Gastroesophageal sphincter (tissue), 4 donors: ENCODE data around the gene IMMP2L. TPM values are rescaled to one million over a fixed set of nuclear protein-coding genes. Genes with fewer than 3 reads are reported as not detected.

Experiments
- ATAC-seq: fragments of 150-250 bp; one replicate; pipeline ENCODE4 v1.9.1; 2016; ENCODE audit warnings: mild to moderate bottlenecking, moderate library complexity
- H3K27ac ChIP-seq, 4 donors: fragments of 200-600 bp; sonication (generic) in 3 of 4; 1 replicate in 3 of 4; 2 replicates in 1 of 4; pipeline ENCODE4 v1.5.1; 2016 to 2019
- H3K27me3 ChIP-seq: fragments of 200-600 bp; sonication (generic); one replicate; pipeline ENCODE4 v1.5.1; 2019
- H3K36me3 ChIP-seq, 2 donors: fragments of 200-600 bp; sonication (generic); one replicate each; pipeline ENCODE4 v1.5.1; 2019; ENCODE audit warnings: control low read depth in 1 of 2
- H3K4me1 ChIP-seq, 3 donors: fragments of 200-600 bp; sonication (generic); 1 replicate in 2 of 3; 2 replicates in 1 of 3; pipeline ENCODE4 v1.5.1; 2016 to 2019; ENCODE audit warnings: control low read depth in 2 of 3
- H3K4me3 ChIP-seq, 2 donors: fragments of 200-600 bp; sonication (generic); one replicate each; pipeline ENCODE4 v1.5.1; 2019; ENCODE audit warnings: mild to moderate bottlenecking in 1 of 2, moderate library complexity in 1 of 2
- H3K9me3 ChIP-seq, 3 donors: fragments of 200-600 bp; sonication (generic); one replicate each; pipeline ENCODE4 v1.5.1; 2017 to 2019; ENCODE audit warnings: control low read depth in 2 of 3
- EP300 ChIP-seq: sonication (generic); formaldehyde crosslinking; IDR thresholded peaks from one replicate; pipeline ENCODE4 v1.6.1; 2017; ENCODE audit warnings: antibody characterized with exemption, mild to moderate bottlenecking
- POLR2A ChIP-seq, 2 donors: fragments of 450-650 bp; IDR thresholded peaks; one replicate each; pipeline ENCODE4 v1.6.1; 2017; ENCODE audit warnings: antibody characterized with exemption in 2 of 2, mild to moderate bottlenecking in 2 of 2, moderate library complexity in 1 of 2
- POLR2AphosphoS5 ChIP-seq: sonication (generic); formaldehyde crosslinking; IDR thresholded peaks from one replicate; pipeline ENCODE4 v1.6.1; 2017; ENCODE audit warnings: antibody characterized with exemption
- WGBS, 2 donors: methylation state at CpG; one replicate each; pipeline ENCODE4 v1.1.5; 2018; ENCODE audit warnings: low coverage in 1 of 2; 5-methylcytosine and 5-hydroxymethylcytosine counted together
- total RNA-seq, 4 donors: library from RNA; depleted of rRNA; stranded (reverse); fragments of >200 nt; gene quantifications; one replicate each; pipeline ENCODE4 v1.1.0, GENCODE V29; 2016
- TF ChIP-seq, protein P1 (sequence below), 4 experiments: fragments of 200-600 bp in 2 of 4; fragments of 450-650 bp in 2 of 4; sonication (generic) in 1 of 4; IDR thresholded peaks; one replicate each; pipeline ENCODE4 v1.5.1; 2017 to 2019; ENCODE audit warnings: antibody characterized with exemption in 4 of 4, mild to moderate bottlenecking in 2 of 4, moderate library complexity in 2 of 4

Gene IMMP2L
- total RNA-seq, 4 donors from 2014 or later: 13.6 to 38.5 (median 30.1) TPM

DNA sequence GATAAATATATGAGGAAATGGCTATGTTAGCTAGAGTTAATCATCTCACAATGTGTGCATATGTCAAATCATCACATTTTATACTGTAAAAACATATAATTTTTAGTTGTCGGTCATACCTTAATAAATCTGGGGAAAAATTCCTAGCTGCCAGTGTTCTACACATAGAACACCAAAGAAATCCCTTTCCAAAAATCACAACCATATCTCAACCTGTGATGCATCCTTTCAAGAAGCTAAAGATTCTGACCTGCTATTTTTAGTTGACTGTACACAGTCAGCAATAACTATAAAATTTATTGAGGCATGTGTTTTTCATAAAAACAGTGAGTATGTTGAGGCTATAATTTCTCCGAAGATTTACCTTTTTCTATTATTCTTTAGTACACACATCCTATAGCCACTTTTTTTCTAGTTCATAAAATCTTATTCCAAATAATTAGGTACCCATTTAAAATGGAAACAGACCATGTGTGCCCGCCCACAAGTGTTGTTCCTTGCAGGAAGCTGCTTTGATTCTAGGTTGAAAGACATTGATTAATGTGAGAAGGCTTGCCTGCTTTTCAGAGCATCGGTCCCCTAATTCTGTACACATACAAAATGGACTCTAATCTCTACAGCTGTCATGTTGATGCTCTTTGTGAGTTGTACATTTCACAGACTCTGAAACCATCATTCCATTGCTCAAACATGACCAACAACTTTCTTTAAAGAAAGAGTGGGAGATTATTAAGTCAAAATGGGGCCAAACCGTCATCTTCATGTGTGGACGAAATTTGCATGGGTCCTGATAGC, 588.9 kb downstream of the IMMP2L start:
- no peak for ATAC-seq
- no peak overlapping the region for H3K4me3 ChIP-seq
- TF ChIP-seq, protein P1, sequence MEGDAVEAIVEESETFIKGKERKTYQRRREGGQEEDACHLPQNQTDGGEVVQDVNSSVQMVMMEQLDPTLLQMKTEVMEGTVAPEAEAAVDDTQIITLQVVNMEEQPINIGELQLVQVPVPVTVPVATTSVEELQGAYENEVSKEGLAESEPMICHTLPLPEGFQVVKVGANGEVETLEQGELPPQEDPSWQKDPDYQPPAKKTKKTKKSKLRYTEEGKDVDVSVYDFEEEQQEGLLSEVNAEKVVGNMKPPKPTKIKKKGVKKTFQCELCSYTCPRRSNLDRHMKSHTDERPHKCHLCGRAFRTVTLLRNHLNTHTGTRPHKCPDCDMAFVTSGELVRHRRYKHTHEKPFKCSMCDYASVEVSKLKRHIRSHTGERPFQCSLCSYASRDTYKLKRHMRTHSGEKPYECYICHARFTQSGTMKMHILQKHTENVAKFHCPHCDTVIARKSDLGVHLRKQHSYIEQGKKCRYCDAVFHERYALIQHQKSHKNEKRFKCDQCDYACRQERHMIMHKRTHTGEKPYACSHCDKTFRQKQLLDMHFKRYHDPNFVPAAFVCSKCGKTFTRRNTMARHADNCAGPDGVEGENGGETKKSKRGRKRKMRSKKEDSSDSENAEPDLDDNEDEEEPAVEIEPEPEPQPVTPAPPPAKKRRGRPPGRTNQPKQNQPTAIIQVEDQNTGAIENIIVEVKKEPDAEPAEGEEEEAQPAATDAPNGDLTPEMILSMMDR (IDR thresholded peaks at IDR 0.05): no peak
- TF ChIP-seq POLR2AphosphoS5 (no peak), EP300 (no peak)
- H3K27me3 ChIP-seq: no peaks in the 10 kb centered on the region
- H3K27ac ChIP-seq: no peak overlapping the region
- H3K9me3 ChIP-seq: no peaks in the 10 kb centered on the region
- H3K4me1 ChIP-seq: no peaks in the 10 kb centered on the region
- WGBS, 2 donors: 82 to 97% methylated on average over 5 to 6 of the region's 6 CpGs
- H3K36me3 ChIP-seq: no peaks in the 10 kb centered on the region

- H3K4me3 ChIP-seq: no peak overlapping the region
- no peaks in the 10 kb centered on the region for H3K36me3 ChIP-seq
- 70 to 87% methylated on average over 2 to 6 of the region's 6 CpGs for WGBS, 2 donors
- H3K4me1 ChIP-seq: peaks cover 0 to 10% (median 0%) of the 10 kb centered on the region in 3 donors
- no peak for TF ChIP-seq POLR2AphosphoS5
- no peak for TF ChIP-seq EP300
- no peak for TF ChIP-seq POLR2A (IDR thresholded peaks at IDR 0.05)
- TF ChIP-seq, protein P1 (IDR thresholded peaks at IDR 0.05): no peak
- no peak overlapping the region for H3K27ac ChIP-seq
- ATAC-seq: no peak
- no peaks in the 10 kb centered on the region for H3K9me3 ChIP-seq
- H3K27me3 ChIP-seq: no peaks in the 10 kb centered on the region
These were observed 597.5 kb downstream of the IMMP2L start for GRCh38 chr7:110964775-110965174.

- WGBS, 2 donors: 71 to 74% methylated on average over 2 to 3 of the region's 3 CpGs
- no peak for TF ChIP-seq POLR2AphosphoS5
- no peak overlapping the region for H3K4me3 ChIP-seq
- no peaks in the 10 kb centered on the region for H3K9me3 ChIP-seq
- no peaks in the 10 kb centered on the region for H3K36me3 ChIP-seq
- H3K4me1 ChIP-seq: peaks cover 0 to 14% (median 0%) of the 10 kb centered on the region in 3 donors
- no peaks in the 10 kb centered on the region for H3K27me3 ChIP-seq
- ATAC-seq: no peak
- no peak overlapping the region for H3K27ac ChIP-seq
These were observed 599.5 kb downstream of the IMMP2L start for GRCh38 chr7:110962826-110963225.

DNA sequence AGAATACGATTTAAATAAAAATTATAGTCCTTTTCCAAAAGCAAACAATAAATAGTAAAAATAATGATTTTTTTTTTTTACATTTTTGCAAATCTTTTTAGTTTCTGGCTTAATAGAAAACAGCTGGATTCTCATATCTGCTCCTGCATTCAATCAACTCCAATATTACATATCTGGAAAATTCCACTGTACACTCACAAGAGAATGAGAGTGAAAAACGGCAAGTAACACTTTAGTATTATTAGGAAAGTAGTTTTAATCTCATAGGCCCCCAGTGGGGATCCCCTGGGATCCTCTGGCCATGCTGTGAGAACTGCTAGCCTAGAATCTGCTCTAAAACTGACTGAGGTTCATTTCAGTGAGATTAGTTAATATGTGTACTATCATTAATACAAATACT, 599.9 kb downstream of the IMMP2L start:
- no peak for ATAC-seq
- TF ChIP-seq EP300: no peak
- TF ChIP-seq, protein P1 (IDR thresholded peaks at IDR 0.05): no peak
- TF ChIP-seq POLR2AphosphoS5: no peak
- no peak for TF ChIP-seq POLR2A (IDR thresholded peaks at IDR 0.05)
- no peak overlapping the region for H3K4me3 ChIP-seq
- H3K27ac ChIP-seq: no peak overlapping the region
- no peaks in the 10 kb centered on the region for H3K36me3 ChIP-seq
- H3K4me1 ChIP-seq: peaks cover 0 to 14% (median 0%) of the 10 kb centered on the region in 3 donors
- WGBS, 2 donors: 60 to 88% methylated on average over 2 of the region's 2 CpGs
- H3K27me3 ChIP-seq: no peaks in the 10 kb centered on the region
- no peaks in the 10 kb centered on the region for H3K9me3 ChIP-seq

DNA sequence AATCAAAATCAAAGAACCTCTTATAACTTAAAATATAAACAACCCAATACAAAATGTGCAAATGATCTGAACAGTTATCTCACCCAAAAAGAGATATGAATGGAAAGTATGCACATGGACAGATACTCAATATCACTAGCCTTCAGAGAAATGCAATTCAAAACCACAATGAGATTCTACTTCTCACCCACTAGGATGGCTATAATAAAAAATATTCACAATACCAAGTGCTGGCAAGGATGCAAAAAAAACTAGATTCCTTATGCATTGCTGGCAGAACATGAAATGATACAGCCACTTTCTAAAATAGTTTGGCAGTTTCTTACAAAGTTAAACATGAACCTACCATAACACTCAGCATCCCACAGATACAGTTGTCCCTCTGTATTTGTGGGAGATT, 601.5 kb downstream of the IMMP2L start:
- no peak for ATAC-seq

More for the DNA sequence above, 601.5 kb downstream of the IMMP2L start:
- Histone ChIP-seq H3K9me3 (no peaks in the 10 kb centered on the region), H3K4me3 (no peak overlapping the region), H3K36me3 (no peaks in the 10 kb centered on the region), H3K27ac (no peak overlapping the region), H3K27me3 (no peaks in the 10 kb centered on the region), H3K4me1 (peaks cover 0 to 21% (median 0%) of the 10 kb centered on the region in 3 donors)
- TF ChIP-seq, protein P1 (IDR thresholded peaks at IDR 0.05): no peak
- TF ChIP-seq POLR2AphosphoS5 (no peak), POLR2A (IDR thresholded peaks at IDR 0.05) (no peak), EP300 (no peak)
